ENCODE data around the gene PPWD1. TPM values are rescaled to one million over a fixed set of nuclear protein-coding genes. Genes with fewer than 3 reads are reported as not detected.
A peak's percentile ranks its signal among the peaks of the same experiment; 100 is the strongest.

Gene PPWD1
- total RNA-seq, 1 experiment from 2014 or later = 44.5 TPM

GRCh38 chr5:65624571-65625555 lies 61.8 kb downstream of the PPWD1 start, which contains the start of the genes SHLD3 and TRAPPC13:
Gene SHLD3 (plus strand): TSS chr5:65625027. CDS start chr5:65629588, 4,561 bp downstream.
Gene TRAPPC13 (plus strand): TSS chr5:65625027. CDS start chr5:65625061, 34 bp downstream.
- ChIA-PET CTCF (interaction anchor here (0.9 kb wide), 1 partner anchor 13 kb away, joined by 3 read pairs; no protein-coding TSS in a partner anchor), POLR2A (interaction anchor here (0.6 to 1.3 kb wide), 4 partner anchors 13 to 80 kb away, joined by 3 to 6 read pairs (median 4); partner anchors contain the start of genes CENPK and PPWD1)
- Histone ChIP-seq H3K36me3 (ENCODE audit: control insufficient read depth, insufficient read depth, low read length) (no peaks in the 10 kb centered on the region), H3K4me3 (ENCODE audit: low read depth, low read length) (peak within 1 kb of the TSS; percentile 54), H3K9me3 (no peaks in the 10 kb centered on the region), H3K4me1 (peaks cover 5% of the 10 kb centered on the region; the same call in 1 of the 2 replicates), H3K27me3 (replicated peaks; ENCODE audit: control insufficient read depth, insufficient read depth, low read length) (no peaks in the 10 kb centered on the region)
- no peaks in the 10 kb centered on the region for H3K27me3 Mint-ChIP-seq (ENCODE audit: insufficient read depth, unreplicated experiment)
- peak within 1 kb of the TSS; percentile 100 for H3K4me3 Mint-ChIP-seq (ENCODE audit: unreplicated experiment)
- intact Hi-C loops (cut with micrococcal nuclease; ENCODE audit: unreplicated experiment) = loop anchor here (1.0 to 5.0 kb wide), 4 partner anchors 14 to 97 kb away; partner anchors contain the start of genes CENPK, NLN, PPWD1 and SGTB
- TF ChIP-seq CTCF (IDR thresholded peaks at IDR 0.05; ENCODE audit: insufficient read depth in 1 of 2, low read depth in 1 of 2, low read length in 1 of 2, severe bottlenecking in 1 of 2, unreplicated experiment in 1 of 2) = no peak
- peak within 1 kb of the TSS; percentile 96 for H3K27ac Mint-ChIP-seq (ENCODE audit: unreplicated experiment)
- H3K36me3 Mint-ChIP-seq (ENCODE audit: insufficient read depth, unreplicated experiment) = peaks cover 13% of the 10 kb centered on the region
- BruUV-seq (replicated peaks) = TSS peak; percentile 75
- DNase-seq = peak; percentile 80 to 87
- no peaks in the 10 kb centered on the region for H3K9me3 Mint-ChIP-seq (ENCODE audit: unreplicated experiment)
- H3K4me1 Mint-ChIP-seq (ENCODE audit: low read depth, unreplicated experiment) = peaks cover 6% of the 10 kb centered on the region

- no peak for DNase-seq
- H3K36me3 ChIP-seq (ENCODE audit: control insufficient read depth, insufficient read depth, low read length) = no peaks in the 10 kb centered on the region
- ChIA-PET CTCF (no interaction called here), POLR2A (interaction anchor here (0.6 to 1.3 kb wide), 3 partner anchors 14 to 63 kb away, joined by 3 to 6 read pairs (median 4); partner anchors contain the start of genes CENPK and PPWD1)
- H3K4me3 ChIP-seq (ENCODE audit: low read depth, low read length) = peak overlapping the region; percentile 54
- Mint-ChIP-seq H3K27ac (ENCODE audit: unreplicated experiment) (peak overlapping the region; percentile 96), H3K27me3 (ENCODE audit: insufficient read depth, unreplicated experiment) (no peaks in the 10 kb centered on the region), H3K4me1 (ENCODE audit: low read depth, unreplicated experiment) (peaks cover 6% of the 10 kb centered on the region), H3K4me3 (ENCODE audit: unreplicated experiment) (peak overlapping the region; percentile 100), H3K36me3 (ENCODE audit: insufficient read depth, unreplicated experiment) (peaks cover 13% of the 10 kb centered on the region), H3K9me3 (ENCODE audit: unreplicated experiment) (no peaks in the 10 kb centered on the region)
- no peaks in the 10 kb centered on the region for H3K9me3 ChIP-seq
- peaks cover 6% of the 10 kb centered on the region for H3K4me1 ChIP-seq
- TF ChIP-seq CTCF (IDR thresholded peaks at IDR 0.05; ENCODE audit: insufficient read depth in 1 of 2, low read depth in 1 of 2, low read length in 1 of 2, severe bottlenecking in 1 of 2, unreplicated experiment in 1 of 2) = no peak
- H3K27me3 ChIP-seq (replicated peaks; ENCODE audit: control insufficient read depth, insufficient read depth, low read length) = no peaks in the 10 kb centered on the region
- intact Hi-C loops (cut with micrococcal nuclease; ENCODE audit: unreplicated experiment) = no loop called here
- no TSS peak for BruUV-seq (replicated peaks)
These were observed 62.6 kb downstream of the PPWD1 start for GRCh38 chr5:65625743-65626142.

GRCh38 chr5:65630981-65631380 lies 67.9 kb downstream of the PPWD1 start:
- Histone ChIP-seq H3K27me3 (replicated peaks; ENCODE audit: control insufficient read depth, insufficient read depth, low read length) (no peaks in the 10 kb centered on the region), H3K36me3 (ENCODE audit: control insufficient read depth, insufficient read depth, low read length) (no peaks in the 10 kb centered on the region), H3K4me3 (ENCODE audit: low read depth, low read length) (no peak overlapping the region), H3K9me3 (no peaks in the 10 kb centered on the region), H3K4me1 (peaks cover 7% of the 10 kb centered on the region)
- Mint-ChIP-seq H3K9me3 (ENCODE audit: unreplicated experiment) (no peaks in the 10 kb centered on the region), H3K4me1 (ENCODE audit: low read depth, unreplicated experiment) (peaks cover 2% of the 10 kb centered on the region), H3K27ac (ENCODE audit: unreplicated experiment) (no peak overlapping the region), H3K27me3 (ENCODE audit: insufficient read depth, unreplicated experiment) (no peaks in the 10 kb centered on the region), H3K4me3 (ENCODE audit: unreplicated experiment) (no peak overlapping the region), H3K36me3 (ENCODE audit: insufficient read depth, unreplicated experiment) (peaks cover 6% of the 10 kb centered on the region)
- ChIA-PET POLR2A (interaction anchor here (0.6 to 1.0 kb wide), 2 partner anchors 91 to 99 kb away, joined by 3 read pairs; partner anchors contain the start of genes NLN and SGTB), CTCF (no interaction called here)
- no peak for DNase-seq
- BruUV-seq (replicated peaks) = no TSS peak
- intact Hi-C loops (cut with micrococcal nuclease; ENCODE audit: unreplicated experiment) = no loop called here
- TF ChIP-seq CTCF (IDR thresholded peaks at IDR 0.05; ENCODE audit: insufficient read depth in 1 of 2, low read depth in 1 of 2, low read length in 1 of 2, severe bottlenecking in 1 of 2, unreplicated experiment in 1 of 2) = no peak

Measured in Caco-2 (cell line).